ENCODE data around the gene KLF3.

- TF ChIP-seq POLR2AphosphoS5 (IDR thresholded peaks at IDR 0.05), result no peak
- TF ChIP-seq CTCF (IDR thresholded peaks at IDR 0.05), result no peak
Observed at GRCh38 chr4:38684271-38684670, 20.3 kb downstream of the KLF3 start.
